Left colon (tissue), 2 donors: ENCODE measurements around the gene LPAR5. TPM values are rescaled to one million over a fixed set of nuclear protein-coding genes. Genes with fewer than 3 reads are reported as not detected.
A peak's percentile ranks its signal among the peaks of the same experiment; 100 is the strongest.

Source experiments
- ATAC-seq: fragments of 200-7000 bp; cut with Tn5 transposase; one replicate; pipeline ENCODE4 v1.9.1; 2020; ENCODE audit warnings: mild to moderate bottlenecking, moderate library complexity
- DNase-seq, 2 donors: peaks; one replicate each; pipeline ENCODE4 v3.0.0-alpha.2; 2020
- intact Hi-C, 2 donors: fragments of 100-400 bp; cut with DNase I in 1 of 2; cut with micrococcal nuclease in 1 of 2; formaldehyde crosslinking; loops; one replicate each; pipeline versions ENCODE4 v1.11.2 to v1.14.0; 2022; cut with DNase I, micrococcal nuclease
- total RNA-seq, 2 donors: library from RNA; stranded (reverse); fragmentation: NEBNext Ultra II Directional; extraction: Animal tissue kit (Norgen Biotek cat#: 25700); gene quantifications; one replicate each; pipeline ENCODE4 v1.2.1, GENCODE V29; 2021
- donor health status: DM: no; HTN: no; CAD: no.
- donor health status: DM: yes; HTN: yes; CAD: no.

LPAR5 gene
- total RNA-seq, 2 donors from 2014 or later = 25.6 to 26.7 TPM

DNA sequence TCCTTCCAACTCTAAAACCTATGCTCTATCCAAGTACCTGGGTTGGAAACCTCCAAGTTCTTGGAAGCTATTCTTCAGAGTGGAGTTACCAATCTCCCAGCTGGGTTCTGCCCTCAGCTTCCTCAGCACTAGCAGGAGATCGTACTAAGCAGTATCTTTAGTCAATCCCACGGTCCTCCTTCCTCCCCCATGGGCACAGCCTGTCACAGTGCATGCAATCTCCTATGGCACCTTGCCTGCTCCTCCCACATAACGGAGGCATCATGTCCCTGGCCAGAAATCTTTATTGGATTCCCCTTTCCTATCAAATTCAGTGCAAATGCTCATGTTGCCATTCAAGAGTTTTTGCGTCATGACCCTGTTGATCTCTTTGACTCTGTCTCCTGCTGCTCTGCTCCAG is 5.4 kb upstream of the LPAR5 start:
- intact Hi-C loops = no loop called here
- DNase-seq (no peak), ATAC-seq (no peak)

DNA sequence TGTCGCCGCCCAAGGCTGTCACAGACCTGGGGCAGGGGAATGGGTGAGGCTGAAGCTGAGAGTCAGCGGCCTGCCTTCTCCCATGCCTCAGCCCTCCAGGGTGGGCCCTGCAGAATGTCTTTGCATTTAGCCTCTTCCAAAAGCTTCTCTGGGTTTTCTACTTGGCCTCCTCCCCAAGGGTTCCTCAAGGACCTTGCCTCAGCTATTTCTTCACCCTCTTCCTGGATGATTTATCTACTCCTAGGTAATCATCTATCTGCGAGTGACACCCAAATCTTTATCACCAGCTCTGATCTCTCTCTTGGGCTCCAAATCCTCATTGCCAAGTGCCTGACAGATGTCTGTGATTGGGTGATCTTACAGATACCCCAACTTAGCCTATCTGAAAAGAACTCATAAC is 4.7 kb upstream of the LPAR5 start:
- ATAC-seq (no peak), DNase-seq (no peak)
- intact Hi-C loops = no loop called here

DNA sequence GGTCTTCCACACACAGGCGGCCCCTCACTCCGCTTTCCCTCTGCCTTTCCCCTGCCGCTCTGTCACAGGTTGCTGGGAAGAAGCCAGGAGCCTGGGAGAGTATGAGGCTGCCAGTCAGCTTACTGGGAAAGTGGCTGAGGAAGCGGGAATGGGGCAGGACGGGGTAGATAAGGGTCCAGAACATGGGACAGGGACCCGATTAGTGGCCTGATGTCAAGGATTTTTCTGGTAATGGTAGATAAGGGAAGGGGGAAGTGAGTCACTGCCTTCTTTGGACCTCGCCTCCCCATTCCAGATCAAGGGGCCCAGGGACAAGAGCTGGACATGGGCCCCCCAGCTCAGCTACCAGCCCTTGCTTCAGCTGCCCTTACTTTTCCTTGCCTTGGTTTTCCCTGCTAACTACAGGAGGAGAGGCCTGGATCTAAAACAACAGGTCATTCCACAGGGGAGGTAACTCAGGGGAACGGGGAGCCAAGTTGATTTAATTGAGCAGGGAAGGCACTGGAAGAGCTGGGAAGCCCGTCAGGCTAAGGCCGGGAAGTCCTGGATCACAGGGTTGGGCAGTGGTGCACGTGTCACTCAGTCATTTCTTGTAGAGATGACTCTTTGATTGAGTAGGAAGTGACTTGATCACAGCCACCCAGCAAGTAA is 3.5 kb upstream of the LPAR5 start:
- no peak for DNase-seq
- intact Hi-C loops = no loop called here
- no peak for ATAC-seq

DNA sequence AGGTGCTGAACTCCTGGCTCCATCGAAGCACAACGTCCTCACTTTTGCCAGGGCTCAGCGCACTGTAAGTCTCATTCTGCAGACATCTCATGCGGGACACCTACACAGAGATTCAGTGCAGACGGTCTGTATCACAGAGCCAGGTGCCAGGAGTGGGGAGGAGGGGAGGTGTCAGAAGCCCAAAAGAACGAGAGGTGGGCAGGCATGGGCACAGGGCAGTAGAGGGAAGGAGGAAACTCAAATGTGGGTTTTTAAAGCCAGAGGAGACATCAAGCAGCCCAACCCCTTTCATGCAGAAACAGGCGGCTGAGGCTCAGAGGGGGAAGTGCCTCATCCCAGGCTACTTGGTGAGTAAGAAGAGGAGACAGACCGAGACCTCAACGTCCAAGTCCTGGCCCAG is 2.5 kb upstream of the LPAR5 start:
- intact Hi-C loops = no loop called here
- DNase-seq = no peak
- no peak for ATAC-seq

DNA sequence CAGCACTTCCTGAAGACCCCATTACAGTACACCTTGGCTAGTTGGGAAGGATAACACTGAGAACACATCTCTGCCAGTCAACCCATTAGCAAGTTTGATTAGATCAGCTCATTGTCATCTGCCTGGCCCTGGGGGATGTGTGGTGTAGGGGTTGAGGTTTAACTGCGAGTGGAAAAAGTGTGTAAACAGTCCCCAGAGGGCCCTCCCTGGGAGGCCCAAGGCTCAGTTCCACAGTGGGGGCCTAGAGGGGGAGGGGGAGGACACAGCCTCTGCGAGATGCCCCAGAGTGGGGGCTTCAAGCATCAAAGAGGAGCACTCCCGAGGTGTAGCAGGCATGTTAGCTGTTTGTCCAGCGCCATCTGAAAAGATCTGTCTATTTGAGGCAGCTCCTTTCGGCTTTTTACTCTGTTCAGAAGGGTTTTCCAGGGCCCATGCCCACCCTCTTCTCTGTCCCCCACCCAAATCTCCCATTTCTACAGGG is 344 bp downstream of the LPAR5 start:
- DNase-seq = peak in 1 of 2 donors; percentile 38
- intact Hi-C loops = no loop called here
- ATAC-seq = peak; percentile 12

DNA sequence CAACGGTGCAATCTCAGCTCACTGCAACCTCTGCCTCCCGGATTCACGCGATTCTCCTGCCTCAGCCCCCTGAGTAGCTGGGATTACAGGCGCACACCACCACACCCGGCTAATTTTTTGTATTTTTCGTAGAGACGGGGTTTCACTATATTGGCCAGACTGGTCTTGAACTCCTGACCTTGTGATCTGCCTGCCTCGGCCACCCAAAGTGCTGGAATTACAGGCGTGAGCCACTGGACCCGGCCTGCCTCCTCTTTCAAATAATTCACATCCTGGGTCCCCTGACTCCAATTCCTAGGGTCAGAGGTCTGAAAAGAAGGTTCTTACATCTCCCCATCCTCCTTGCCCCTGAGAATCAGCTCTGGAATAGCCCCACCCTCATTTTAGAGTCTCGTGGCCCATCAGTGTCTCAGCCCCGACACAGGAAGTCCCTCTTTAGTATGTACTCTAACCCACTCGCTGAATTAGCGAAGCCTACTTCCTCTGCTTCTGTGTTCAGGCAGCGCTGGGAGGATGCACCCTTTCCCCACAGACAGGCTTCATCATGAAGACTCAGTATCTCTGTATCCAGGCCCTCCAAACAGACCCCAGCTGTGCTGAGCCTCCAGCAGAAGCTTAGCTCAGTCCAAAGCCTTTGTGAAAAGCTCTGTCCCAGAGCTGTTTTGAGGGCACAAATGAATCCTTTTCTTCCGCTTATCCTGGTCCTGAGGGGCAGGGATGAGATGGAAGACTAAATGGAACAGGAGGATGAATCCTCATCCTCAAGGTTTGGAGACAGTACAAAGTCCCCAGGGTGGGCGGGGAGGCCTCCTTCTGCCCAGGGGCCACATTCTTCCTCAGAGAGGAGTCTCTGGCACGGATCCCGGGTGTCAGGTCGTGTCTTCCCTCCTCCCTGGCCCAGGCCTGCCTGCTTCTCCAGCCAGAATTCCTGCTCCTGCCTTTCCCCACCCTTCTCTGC is 3.5 kb downstream of the LPAR5 start:
- intact Hi-C loops = no loop called here
- DNase-seq = peak; percentile 54 to 59

DNA sequence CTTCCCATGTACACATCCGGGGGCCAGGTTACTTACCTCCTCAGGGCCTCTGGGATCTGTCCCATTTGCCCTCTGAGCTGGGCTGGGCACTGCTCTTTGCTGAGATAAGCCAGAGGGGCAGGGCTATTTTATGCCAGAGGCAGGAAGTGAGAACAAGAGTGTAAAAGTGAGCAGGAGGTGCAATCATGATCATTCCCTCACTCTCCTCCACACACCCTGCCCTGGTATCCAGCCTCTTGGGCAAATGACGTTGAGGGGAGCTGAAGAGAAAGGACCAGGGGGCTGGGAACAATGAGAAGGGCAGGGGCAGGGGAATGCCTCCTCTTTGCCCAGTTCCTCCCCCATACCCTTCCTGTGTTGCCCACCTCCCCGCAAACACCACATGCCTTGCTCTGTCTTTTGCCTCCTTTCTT is 4.2 kb downstream of the LPAR5 start:
- peak; percentile 79 for ATAC-seq
- peak; percentile 83 to 87 for DNase-seq
- intact Hi-C loops = no loop called here

More for the DNA sequence above, 3.5 kb downstream of the LPAR5 start:
- peak; percentile 6 for ATAC-seq

DNA sequence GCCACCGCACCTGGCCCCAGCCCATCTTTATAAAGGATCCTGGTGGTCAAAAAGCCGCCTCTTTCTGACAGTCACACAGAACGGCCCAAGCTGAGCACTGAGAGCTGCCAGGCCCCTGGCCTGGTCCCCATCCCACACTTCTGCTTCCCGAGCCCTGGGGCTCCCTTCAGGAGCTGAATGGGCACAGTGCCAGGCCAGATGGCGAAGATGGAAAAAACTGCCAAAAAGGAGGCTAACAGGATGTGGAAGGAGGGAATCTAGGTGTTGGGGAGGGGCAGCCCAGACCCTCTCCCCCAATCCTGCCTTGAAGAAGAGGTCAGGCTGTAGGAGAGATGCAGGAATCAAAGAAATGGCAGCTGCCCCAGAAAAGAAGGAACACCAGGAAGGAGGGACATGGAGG is 5.0 kb downstream of the LPAR5 start:
- no peak for ATAC-seq

DNA sequence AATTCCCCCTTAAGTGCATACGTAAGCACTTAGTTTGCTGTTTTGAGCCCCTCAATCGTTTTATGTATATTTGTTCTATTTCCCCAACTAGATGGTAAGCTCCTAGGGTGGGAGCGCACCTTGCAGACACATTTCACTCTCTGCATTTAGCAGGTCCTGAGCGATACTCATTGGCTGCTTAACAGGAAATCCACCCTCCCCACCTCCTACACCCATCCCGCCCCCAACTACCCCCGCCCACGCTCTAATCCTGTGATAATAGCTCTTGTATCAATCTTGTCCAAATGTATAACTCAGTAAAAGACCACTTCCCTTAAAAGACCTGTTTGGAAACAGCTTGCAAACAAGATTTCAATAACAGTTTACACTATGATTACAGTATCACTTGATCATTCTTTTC is 8.1 kb downstream of the LPAR5 start:
- no peak for DNase-seq
- no peak for ATAC-seq
- intact Hi-C loops = no loop called here

More for the DNA sequence above, 5.0 kb downstream of the LPAR5 start:
- peak in 1 of 2 donors; percentile 39 for DNase-seq
- intact Hi-C loops = no loop called here

DNA sequence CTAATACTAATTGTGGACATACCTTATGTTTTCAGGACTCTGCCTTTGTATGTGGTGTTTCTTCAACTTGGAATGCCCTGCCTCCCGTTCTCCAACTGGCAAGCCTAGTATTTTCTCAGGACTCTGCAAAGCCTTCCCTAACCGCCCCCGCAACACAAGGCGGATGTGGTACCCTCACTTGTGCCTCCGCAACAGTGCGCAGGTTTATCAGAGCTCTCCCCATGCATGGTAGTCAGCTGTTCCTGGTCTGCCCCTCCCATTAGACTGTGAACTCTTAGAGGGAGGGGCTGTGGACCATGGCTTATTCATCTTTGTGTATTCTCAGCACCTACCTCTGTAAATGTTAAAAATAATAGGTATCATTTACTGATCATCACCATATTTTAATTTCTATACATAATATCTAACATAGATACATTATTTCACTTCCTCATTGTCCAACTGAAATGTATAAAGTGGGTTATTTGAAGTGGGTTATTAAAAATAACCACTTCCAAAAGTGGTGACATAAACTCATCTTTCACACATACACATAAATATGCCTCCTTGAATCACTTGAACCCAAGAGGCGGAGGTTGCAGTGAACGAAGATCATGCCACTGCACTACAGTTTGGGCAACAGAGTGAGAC is 9.0 kb downstream of the LPAR5 start:
- DNase-seq (no peak), ATAC-seq (no peak)
- intact Hi-C loops = no loop called here

DNA sequence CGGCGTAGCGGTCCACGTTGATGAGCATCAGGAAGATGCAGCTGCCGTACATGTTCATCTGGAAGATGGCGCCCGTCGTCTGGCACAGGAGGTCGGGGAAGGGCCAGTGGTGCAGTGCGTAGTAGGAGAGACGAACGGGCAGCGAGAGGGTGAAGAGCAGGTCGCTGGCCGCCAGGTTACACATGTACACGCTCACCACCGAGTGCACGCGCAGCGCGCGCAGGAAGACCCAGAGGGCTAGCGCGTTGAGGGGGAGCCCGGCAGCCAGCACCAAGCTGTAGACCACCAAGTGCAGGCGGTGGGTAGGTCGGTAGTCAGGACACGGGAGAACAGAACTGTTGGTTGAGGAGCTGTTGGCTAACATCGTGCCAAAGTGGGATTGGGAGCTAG is 14.9 kb downstream of the LPAR5 start:
- intact Hi-C loops = no loop called here

DNA sequence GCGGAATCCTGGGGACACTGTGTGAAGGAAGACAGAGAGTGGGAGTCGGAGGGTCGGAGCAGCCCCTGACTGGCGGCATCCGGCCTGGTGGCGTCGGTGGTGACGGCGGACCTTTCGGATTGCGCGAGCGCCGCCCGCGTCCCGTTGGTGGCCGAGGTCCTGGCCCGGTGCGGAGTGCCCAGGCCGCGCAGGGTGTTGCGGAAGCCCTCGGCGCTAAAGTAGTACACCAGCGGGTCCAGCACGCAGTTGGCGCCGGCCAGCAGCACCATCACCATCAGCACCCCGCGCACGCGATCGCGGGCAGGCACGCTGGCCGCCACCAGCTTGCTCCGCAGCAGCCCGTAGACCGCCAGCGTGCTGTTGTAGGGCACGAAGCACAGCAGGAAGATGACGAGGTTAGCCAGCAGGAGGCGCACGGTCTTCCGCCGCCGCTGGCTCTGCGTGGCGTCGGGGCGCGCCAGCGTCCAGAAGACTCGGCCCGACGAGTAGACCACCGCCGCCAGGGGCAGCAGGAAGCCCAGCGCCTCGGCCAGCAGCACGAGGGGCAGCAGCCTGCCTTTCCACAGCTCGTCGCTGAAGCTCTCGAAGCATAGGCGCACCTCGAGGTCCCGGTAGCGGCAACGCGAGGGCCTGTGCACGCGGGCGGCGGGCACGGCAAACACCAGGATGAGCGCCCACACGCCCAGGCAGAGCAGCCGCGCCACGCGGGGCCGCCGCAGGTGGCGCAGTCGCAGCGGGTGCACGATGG is 15.4 kb downstream of the LPAR5 start:
- intact Hi-C loops = no loop called here
- no peak for ATAC-seq
- no peak for DNase-seq

More for the DNA sequence above, 14.9 kb downstream of the LPAR5 start:
- ATAC-seq (no peak), DNase-seq (no peak)

DNA sequence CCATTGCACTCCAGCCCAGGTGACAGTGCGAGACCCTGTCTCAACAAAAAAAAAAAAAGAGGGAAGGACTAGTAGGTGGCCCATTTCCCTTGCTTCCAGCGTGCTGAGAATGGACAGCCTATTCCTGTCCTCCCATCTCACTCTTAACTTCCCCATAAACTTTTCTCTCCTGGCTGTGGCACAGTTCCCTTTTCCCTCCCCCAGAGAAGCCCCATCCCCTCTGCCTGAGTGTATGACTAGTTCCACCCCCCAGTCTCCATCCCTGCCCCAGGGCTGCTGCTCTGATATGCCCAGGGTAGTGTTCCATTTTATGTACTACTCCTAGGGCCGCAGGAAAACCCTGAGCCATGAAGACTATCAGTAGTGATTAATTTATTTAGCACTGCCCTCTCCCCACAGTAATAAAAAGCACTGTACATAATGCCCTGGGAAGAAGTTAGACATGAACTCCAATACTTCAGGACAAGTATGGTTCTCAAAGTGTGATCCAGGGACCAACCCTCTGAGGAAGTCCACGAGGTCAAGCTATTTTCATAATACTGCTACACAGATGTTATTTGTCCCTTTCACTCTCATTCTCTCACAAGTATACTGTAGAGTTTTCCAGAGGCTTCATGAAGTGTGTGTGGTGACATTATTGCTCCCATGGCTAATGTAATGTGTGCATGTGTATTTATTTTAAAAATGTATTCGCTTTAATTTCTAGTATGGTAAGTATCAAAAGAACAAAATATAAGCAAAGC is 17.1 kb downstream of the LPAR5 start:
- intact Hi-C loops = no loop called here
- DNase-seq (no peak), ATAC-seq (no peak)

DNA sequence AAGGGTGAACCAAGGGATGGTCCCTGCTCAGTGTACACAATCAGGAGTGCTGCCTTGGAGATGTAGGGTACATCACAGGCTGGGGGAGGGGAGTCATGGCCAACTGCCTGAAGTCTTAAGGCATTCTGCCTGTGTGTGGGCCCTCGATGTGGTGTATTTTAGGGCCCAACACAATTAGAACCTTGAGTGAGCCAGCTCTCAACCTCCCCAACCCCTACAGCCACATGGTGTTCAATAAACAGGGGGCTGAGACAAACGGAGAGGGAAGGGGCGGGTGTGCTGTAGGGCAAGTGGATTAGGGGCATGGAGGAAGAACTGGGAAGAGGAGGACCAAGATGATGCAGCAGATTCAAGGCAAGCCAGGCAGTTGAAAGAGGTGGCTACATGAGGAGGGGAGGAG is 20.0 kb downstream of the LPAR5 start:
- intact Hi-C loops = no loop called here
- no peak for ATAC-seq
- no peak for DNase-seq

DNA sequence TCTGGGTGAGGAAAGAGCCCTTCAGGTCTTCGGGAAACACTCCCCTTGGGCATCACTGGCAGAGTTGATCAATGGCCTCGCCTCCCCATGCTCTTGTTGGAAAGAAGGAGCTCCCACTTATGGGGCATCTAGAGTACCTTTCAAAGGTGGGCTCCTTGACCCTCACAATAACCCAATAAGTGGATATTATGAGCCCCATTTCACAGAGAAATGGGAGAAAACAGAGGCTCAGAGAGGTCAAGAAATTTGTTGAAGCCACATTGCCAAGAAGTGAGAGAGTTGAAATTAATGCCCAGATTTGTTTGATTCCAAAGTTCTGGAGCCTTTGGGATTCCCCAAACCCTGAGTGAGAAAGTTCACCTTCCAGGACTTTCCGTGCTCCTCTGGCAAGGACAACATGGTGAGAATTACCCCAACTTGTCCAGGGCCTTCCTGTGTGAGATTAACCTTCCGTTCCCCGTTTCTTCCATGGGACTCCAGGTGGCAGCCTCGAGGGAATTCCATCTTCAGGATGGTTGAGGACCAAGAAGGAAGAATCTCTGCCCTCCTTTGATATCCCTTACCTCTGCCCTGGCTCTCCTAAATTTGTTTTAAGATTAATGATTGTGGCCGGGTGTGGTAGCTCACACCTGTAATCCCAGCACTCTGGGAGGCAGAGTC is 21.1 kb downstream of the LPAR5 start:
- DNase-seq = no peak
- peak; percentile 6 for ATAC-seq
- intact Hi-C loops = no loop called here

DNA sequence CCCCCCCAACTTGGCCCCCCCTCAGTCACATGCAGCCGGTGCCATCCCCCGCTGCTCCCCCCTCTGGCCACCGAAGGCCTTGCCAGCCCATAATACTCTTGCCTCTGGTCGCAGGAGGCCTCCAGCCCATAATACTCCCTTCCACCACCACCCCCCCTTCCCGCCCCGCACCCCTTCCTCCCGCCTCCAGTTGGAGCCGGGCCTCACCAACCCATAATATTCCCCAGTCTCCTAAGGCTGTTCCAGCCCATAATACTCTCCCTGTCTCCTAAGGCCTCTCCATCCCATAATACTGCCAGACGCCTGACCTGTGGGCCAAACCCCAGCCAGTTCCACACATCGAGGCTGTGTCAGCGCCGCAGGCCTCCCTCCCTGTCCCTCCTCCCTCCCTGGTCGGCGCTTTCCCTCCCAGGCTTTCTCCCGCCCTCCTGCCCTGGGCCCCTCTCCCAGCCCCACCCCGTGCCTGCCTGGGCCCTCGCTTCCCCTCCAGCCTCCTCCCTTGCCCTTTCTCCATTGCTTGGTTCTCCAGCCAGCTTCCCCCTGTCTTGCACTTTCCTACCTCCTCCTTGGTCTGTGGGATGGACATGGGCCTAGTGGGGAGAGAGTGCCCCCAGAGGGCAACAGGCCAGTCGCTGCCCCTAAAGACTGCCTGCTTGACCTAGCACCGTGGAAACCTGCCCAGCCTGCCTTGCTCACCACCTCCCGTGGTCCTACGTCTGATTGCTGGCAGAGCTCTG is 21.8 kb downstream of the LPAR5 start:
- peak; percentile 86 to 95 for DNase-seq
- intact Hi-C loops = no loop called here
- peak; percentile 74 for ATAC-seq
